HepG2 (cell line): ENCODE data around the gene TMEM63C. TPM values are rescaled to one million over a fixed set of nuclear protein-coding genes. Genes with fewer than 3 reads are reported as not detected.
A peak's percentile ranks its signal among the peaks of the same experiment; 100 is the strongest.

Experiments used
- ATAC-seq: fragments of 200-7000 bp; cut with Tn5 transposase; 3 replicates; pipeline ENCODE4 v1.9.1; 2020; ENCODE audit warnings: mild to moderate bottlenecking, moderate library complexity
- BruUV-seq: library from RNA; stranded (reverse); fragments of 400-500 nt; replicated peaks from 2 replicates; lab custom pipeline; 2021; lab: Mats Ljungman, UMichigan
- CTCF ChIA-PET: fragments of 300-600 bp; formaldehyde crosslinking; extraction: SDS; loops from one replicate; lab custom pipeline; 2021; ENCODE audit warnings: low total read pairs, inconsistent platforms, low intra/inter-chr PET ratio; lab: Yijun Ruan, JAX
- POLR2A ChIA-PET: fragments of 350-600 bp; sonication (Branson Sonifier 250); formaldehyde crosslinking; loops from one replicate; lab custom pipeline; 2020; ENCODE audit warnings: antibody characterized with exemption, inconsistent platforms; lab: Yijun Ruan, JAX
- DNase-seq: peaks from one replicate; pipeline ENCODE4 v3.0.0-alpha.2; 2015; ENCODE audit warnings: low spot score
- FAIRE-seq: peaks from 3 replicates; lab custom pipeline; 2011; peaks lifted over from hg19 to GRCh38; lab: Jason Lieb, UNC
- H2AFZ ChIP-seq: one replicate; pipeline ENCODE4 v1.6.1; 2011; ENCODE audit warnings: low read length, inconsistent platforms
- H3K27ac ChIP-seq: fragments of 300-600 bp; 3 replicates; pipeline ENCODE4 v1.8.0; 2011; ENCODE audit warnings: mixed run types, mild to moderate bottlenecking, mixed read lengths, low read length, inconsistent platforms; ENCODE audit not compliant: insufficient read depth; ENCODE audit errors: extremely low read length
- H3K27me3 ChIP-seq, 2 experiments: fragments of 200-600 bp in 1 of 2; 2 replicates in 1 of 2; 3 replicates in 1 of 2; pipeline versions ENCODE4 v1.6.0 to v1.8.0; 2011; ENCODE audit warnings: low read length in 2 of 2, mild to moderate bottlenecking in 2 of 2, moderate library complexity in 2 of 2, inconsistent platforms in 1 of 2; ENCODE audit not compliant: insufficient read depth in 2 of 2, control insufficient read depth in 1 of 2
- H3K36me3 ChIP-seq, 2 experiments: fragments of 200-600 bp in 1 of 2; replicated peaks in 1 of 2; 2 replicates in 1 of 2; 3 replicates in 1 of 2; pipeline versions ENCODE4 v1.5.1 to v1.8.0; 2011; ENCODE audit warnings: low read length in 2 of 2, inconsistent platforms in 1 of 2; ENCODE audit not compliant: insufficient read depth in 2 of 2, control insufficient read depth in 1 of 2
- H3K4me1 ChIP-seq: 2 replicates; pipeline ENCODE4 v1.5.1; 2012; ENCODE audit warnings: low read length, inconsistent platforms; ENCODE audit not compliant: insufficient read depth
- H3K4me2 ChIP-seq: 2 replicates; pipeline ENCODE4 v1.6.0; 2011; ENCODE audit warnings: low read depth, low read length, inconsistent platforms
- H3K4me3 ChIP-seq, 3 experiments: fragments of 200-600 bp in 1 of 3; sonication (generic), shearing (Covaris generic) in 1 of 3; replicated peaks in 1 of 3; 2 replicates each; pipeline ENCODE4 v1.5.1; 2011 to 2016; ENCODE audit warnings: low read length in 3 of 3, inconsistent platforms in 2 of 3, low read depth in 2 of 3, mild to moderate bottlenecking in 2 of 3, control low read depth in 1 of 3, mixed read lengths in 1 of 3; ENCODE audit not compliant: insufficient read depth in 1 of 3
- H3K79me2 ChIP-seq: one replicate; pipeline ENCODE4 v1.6.1; 2011; ENCODE audit warnings: low read length, inconsistent platforms; ENCODE audit not compliant: insufficient read depth
- H3K9ac ChIP-seq: 2 replicates; pipeline ENCODE4 v1.6.0; 2011; ENCODE audit warnings: mild to moderate bottlenecking, low read depth, low read length, inconsistent platforms; ENCODE audit not compliant: insufficient read depth
- H3K9me3 ChIP-seq: 2 replicates; pipeline ENCODE4 v1.5.1; 2012; ENCODE audit warnings: mild to moderate bottlenecking, low read length
- H4K20me1 ChIP-seq: 2 replicates; pipeline ENCODE4 v1.6.0; 2011; ENCODE audit warnings: inconsistent platforms, mild to moderate bottlenecking, low read length, moderate library complexity; ENCODE audit not compliant: insufficient read depth
- KLF9 ChIP-seq: IDR thresholded peaks from 2 replicates; pipeline ENCODE4 v1.6.1; 2016; ENCODE audit warnings: low read depth
- PHF8 ChIP-seq: sonication (generic); formaldehyde crosslinking; IDR thresholded peaks from 2 replicates; pipeline ENCODE4 v1.5.0; 2020; ENCODE audit warnings: missing genetic modification reagents
- PTBP1 ChIP-seq: fragments of 200-400 bp; formaldehyde crosslinking; IDR thresholded peaks from 2 replicates; pipeline ENCODE4 v1.6.1; 2018; ENCODE audit warnings: low read length, low read depth; ENCODE audit not compliant: poor library complexity, severe bottlenecking
- SKI ChIP-seq: fragments of 450-650 bp; IDR thresholded peaks from one replicate; pipeline ENCODE4 v1.6.1; 2018; ENCODE audit warnings: mild to moderate bottlenecking; ENCODE audit not compliant: partially characterized antibody
- ZNF605 ChIP-seq: sonication (generic); formaldehyde crosslinking; IDR thresholded peaks from 2 replicates; pipeline ENCODE4 v1.8.0; 2022; ENCODE audit warnings: mild to moderate bottlenecking, missing genetic modification reagents
- ZNF768 ChIP-seq: sonication (generic); formaldehyde crosslinking; IDR thresholded peaks from 2 replicates; pipeline ENCODE4 v1.4.0; 2020; ENCODE audit warnings: missing genetic modification reagents
- WGBS: methylation state at CpG from one replicate; pipeline ENCODE4 v1.1.6; 2017; ENCODE audit warnings: low lambda C conversion rate; 5-methylcytosine and 5-hydroxymethylcytosine counted together
- in situ Hi-C: cut with HindIII; loops from 2 replicates; pipeline ENCODE4 v1.10.0; 2017; ENCODE audit warnings: low pct_unique_long_range_greater_than_20kb; ENCODE audit not compliant: extremely low pct_ligation_motif_present
- intact Hi-C: fragments of 100-400 bp; cut with micrococcal nuclease; formaldehyde crosslinking; loops from one replicate; pipeline ENCODE4 v1.10.0; 2022; ENCODE audit not compliant: unreplicated experiment
- polyA plus RNA-seq, 8 experiments: library from polyadenylated mRNA; depleted of rRNA in 3 of 8; stranded (reverse) in 7 of 8; unstranded in 1 of 8; fragments of >200 nt; fragmentation: Illumina TruSeq in 4 of 8; extraction: Trizol in 4 of 8; gene quantifications; 2 replicates each; pipeline versions ENCODE4 v1.2.1 to v1.2.3, GENCODE V29; 2011 to 2016; ENCODE audit warnings: low read depth in 4 of 8, missing spikeins in 1 of 8, mixed read lengths in 1 of 8; ENCODE audit not compliant: insufficient read depth in 1 of 8
- total RNA-seq, 5 experiments: library from RNA; depleted of rRNA; stranded (reverse); fragments of >200 nt; fragmentation: Illumina TruSeq; extraction: Trizol; gene quantifications; 2 replicates each; pipeline ENCODE4 v1.2.3, GENCODE V29; 2016; ENCODE audit warnings: low read depth in 1 of 5
- TF ChIP-seq, protein P1 (sequence below), 2 experiments: sonication (generic) in 1 of 2; formaldehyde crosslinking in 1 of 2; IDR thresholded peaks; 2 replicates each; pipeline versions ENCODE4 v1.5.1 to v1.6.1; 2011 to 2020; ENCODE audit warnings: borderline replicate concordance in 1 of 2, low read depth in 1 of 2, low read length in 1 of 2, mild to moderate bottlenecking in 1 of 2, missing genetic modification reagents in 1 of 2, moderate library complexity in 1 of 2
- TF ChIP-seq, protein P2 (sequence below): sonication (generic); formaldehyde crosslinking; IDR thresholded peaks from 2 replicates; pipeline ENCODE4 v1.4.0; 2020; ENCODE audit warnings: low read depth, mild to moderate bottlenecking, missing genetic modification reagents
- TF ChIP-seq, protein P3 (sequence below): sonication (generic); formaldehyde crosslinking; IDR thresholded peaks from 2 replicates; pipeline ENCODE4 v1.5.1; 2020; ENCODE audit warnings: mild to moderate bottlenecking, moderate library complexity, missing genetic modification reagents
- TF ChIP-seq, protein P4 (sequence below): sonication (generic); formaldehyde crosslinking; IDR thresholded peaks from 2 replicates; pipeline ENCODE4 v1.9.0; 2021; ENCODE audit warnings: missing genetic modification reagents, borderline replicate concordance
- TF ChIP-seq, protein P5 (sequence below): sonication (generic); formaldehyde crosslinking; IDR thresholded peaks from 2 replicates; pipeline ENCODE4 v1.9.0; 2021; ENCODE audit warnings: missing genetic modification reagents, mild to moderate bottlenecking, borderline replicate concordance

The TMEM63C gene
- total and polyA plus RNA-seq, 2 of the 13 experiments (the other 11 are each of a cell fraction or from before 2014, with no cell fraction given): 0.17 to 0.27 TPM

DNA sequence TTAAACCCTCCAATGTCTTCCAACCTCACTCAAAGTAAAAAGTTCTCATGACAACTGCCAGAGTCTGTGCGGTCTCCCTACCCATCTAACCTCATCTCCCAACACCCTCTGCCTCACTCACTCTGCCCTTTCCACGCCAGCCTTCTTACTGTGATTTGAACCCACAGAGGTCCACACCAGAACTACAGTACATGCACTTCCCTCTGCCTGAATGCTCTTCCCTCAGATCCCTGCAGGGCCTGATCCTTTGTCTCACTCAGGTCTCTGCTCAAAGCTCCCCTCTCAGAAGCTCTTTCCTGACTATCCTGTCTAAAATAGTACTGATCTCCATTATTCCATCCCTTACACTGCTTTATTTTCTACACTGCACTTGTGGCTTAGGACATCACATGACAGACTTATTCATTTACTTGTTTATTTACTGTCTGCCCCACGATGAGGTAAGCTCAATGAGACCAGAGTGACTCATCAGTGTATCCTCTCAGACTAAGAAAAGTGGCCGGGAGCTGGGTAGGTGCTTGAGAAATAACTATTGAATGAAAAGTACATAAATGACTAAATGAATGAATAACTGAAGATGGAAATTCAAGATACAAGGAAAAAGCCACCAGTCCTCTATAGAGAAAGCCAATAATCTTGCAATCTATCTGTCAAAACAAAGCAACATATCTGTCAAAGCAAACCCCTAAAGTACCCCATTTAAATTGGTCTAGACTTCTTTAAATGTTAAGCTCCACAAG lies 122.0 kb downstream of the TMEM63C start (continued):
- TF ChIP-seq PTBP1: no peak
- TF ChIP-seq, protein P1, sequence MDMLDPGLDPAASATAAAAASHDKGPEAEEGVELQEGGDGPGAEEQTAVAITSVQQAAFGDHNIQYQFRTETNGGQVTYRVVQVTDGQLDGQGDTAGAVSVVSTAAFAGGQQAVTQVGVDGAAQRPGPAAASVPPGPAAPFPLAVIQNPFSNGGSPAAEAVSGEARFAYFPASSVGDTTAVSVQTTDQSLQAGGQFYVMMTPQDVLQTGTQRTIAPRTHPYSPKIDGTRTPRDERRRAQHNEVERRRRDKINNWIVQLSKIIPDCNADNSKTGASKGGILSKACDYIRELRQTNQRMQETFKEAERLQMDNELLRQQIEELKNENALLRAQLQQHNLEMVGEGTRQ (IDR thresholded peaks at IDR 0.05; ENCODE audit: low read depth, low read length): peak; percentile 29; the same call in 1 of the 2 replicates
- TF ChIP-seq, protein P1 (CRISPR knock-in tag; IDR thresholded peaks at IDR 0.05; ENCODE audit: borderline replicate concordance): peak; percentile 49; the same call in 1 of the 2 replicates
- TF ChIP-seq, protein P2, sequence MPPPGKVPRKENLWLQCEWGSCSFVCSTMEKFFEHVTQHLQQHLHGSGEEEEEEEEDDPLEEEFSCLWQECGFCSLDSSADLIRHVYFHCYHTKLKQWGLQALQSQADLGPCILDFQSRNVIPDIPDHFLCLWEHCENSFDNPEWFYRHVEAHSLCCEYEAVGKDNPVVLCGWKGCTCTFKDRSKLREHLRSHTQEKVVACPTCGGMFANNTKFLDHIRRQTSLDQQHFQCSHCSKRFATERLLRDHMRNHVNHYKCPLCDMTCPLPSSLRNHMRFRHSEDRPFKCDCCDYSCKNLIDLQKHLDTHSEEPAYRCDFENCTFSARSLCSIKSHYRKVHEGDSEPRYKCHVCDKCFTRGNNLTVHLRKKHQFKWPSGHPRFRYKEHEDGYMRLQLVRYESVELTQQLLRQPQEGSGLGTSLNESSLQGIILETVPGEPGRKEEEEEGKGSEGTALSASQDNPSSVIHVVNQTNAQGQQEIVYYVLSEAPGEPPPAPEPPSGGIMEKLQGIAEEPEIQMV: no peak

DNA sequence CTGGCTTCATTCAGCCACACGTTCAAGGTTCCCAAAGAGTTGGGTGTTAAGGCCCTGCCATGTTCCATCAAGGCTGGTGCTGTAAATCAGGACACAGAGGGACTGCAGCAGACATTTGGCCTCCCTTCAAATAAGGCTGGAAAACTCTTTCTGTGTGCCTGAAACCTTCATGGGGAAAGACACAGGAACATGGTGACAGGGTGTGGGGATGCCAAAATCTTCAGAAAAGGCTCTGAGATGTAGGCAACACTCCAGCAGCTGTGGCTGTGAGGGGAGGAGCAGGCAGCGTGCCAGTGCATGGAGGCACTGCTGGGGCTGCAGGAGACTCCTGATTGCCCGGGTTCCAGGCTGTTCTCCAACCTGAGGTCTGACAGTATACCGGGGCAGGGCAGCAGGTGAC lies 124.1 kb downstream of the TMEM63C start:
- Histone ChIP-seq H3K9me3 (no peaks in the 10 kb centered on the region), H2AFZ (no peak overlapping the region), H3K4me2 (no peak overlapping the region), H3K4me1 (peaks cover 56% of the 10 kb centered on the region), H4K20me1 (no peaks in the 10 kb centered on the region), H3K79me2 (no peaks in the 10 kb centered on the region), H3K4me3 (no peak overlapping the region), H3K9ac (no peak overlapping the region), H3K36me3 (peaks cover 11 to 17% of the 10 kb centered on the region in 2 experiments), H3K27ac (no peak overlapping the region), H3K27me3 (no peaks in the 10 kb centered on the region)
- in situ Hi-C loops: loop anchor here (10.0 kb wide), 2 partner anchors 109 to 239 kb away; no protein-coding TSS in a partner anchor
- intact Hi-C loops: no loop called here
- no TSS peak for BruUV-seq
- FAIRE-seq (no peak), ATAC-seq (no peak), DNase-seq (no peak)
- POLR2A ChIA-PET: interaction anchor here (3.9 to 5.3 kb wide), 2 partner anchors 9 to 15 kb away, joined by 37 to 70 read pairs; partner anchors contain the start of genes GSTZ1 and POMT2
- WGBS: 100% methylated on average over 3 of the region's 4 CpGs
- CTCF ChIA-PET: no interaction called here
- TF ChIP-seq PHF8 (CRISPR knock-in tag) (no peak), ZNF768 (CRISPR knock-in tag) (no peak), ZNF605 (CRISPR knock-in tag) (no peak), SKI (no peak), KLF9 (CRISPR knock-in tag) (no peak)
- TF ChIP-seq, protein P3, sequence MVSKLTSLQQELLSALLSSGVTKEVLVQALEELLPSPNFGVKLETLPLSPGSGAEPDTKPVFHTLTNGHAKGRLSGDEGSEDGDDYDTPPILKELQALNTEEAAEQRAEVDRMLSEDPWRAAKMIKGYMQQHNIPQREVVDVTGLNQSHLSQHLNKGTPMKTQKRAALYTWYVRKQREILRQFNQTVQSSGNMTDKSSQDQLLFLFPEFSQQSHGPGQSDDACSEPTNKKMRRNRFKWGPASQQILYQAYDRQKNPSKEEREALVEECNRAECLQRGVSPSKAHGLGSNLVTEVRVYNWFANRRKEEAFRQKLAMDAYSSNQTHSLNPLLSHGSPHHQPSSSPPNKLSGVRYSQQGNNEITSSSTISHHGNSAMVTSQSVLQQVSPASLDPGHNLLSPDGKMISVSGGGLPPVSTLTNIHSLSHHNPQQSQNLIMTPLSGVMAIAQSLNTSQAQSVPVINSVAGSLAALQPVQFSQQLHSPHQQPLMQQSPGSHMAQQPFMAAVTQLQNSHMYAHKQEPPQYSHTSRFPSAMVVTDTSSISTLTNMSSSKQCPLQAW (CRISPR knock-in tag): no peak
- TF ChIP-seq, protein P4, sequence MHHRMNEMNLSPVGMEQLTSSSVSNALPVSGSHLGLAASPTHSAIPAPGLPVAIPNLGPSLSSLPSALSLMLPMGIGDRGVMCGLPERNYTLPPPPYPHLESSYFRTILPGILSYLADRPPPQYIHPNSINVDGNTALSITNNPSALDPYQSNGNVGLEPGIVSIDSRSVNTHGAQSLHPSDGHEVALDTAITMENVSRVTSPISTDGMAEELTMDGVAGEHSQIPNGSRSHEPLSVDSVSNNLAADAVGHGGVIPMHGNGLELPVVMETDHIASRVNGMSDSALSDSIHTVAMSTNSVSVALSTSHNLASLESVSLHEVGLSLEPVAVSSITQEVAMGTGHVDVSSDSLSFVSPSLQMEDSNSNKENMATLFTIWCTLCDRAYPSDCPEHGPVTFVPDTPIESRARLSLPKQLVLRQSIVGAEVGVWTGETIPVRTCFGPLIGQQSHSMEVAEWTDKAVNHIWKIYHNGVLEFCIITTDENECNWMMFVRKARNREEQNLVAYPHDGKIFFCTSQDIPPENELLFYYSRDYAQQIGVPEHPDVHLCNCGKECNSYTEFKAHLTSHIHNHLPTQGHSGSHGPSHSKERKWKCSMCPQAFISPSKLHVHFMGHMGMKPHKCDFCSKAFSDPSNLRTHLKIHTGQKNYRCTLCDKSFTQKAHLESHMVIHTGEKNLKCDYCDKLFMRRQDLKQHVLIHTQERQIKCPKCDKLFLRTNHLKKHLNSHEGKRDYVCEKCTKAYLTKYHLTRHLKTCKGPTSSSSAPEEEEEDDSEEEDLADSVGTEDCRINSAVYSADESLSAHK: no peak
- TF ChIP-seq, protein P5, sequence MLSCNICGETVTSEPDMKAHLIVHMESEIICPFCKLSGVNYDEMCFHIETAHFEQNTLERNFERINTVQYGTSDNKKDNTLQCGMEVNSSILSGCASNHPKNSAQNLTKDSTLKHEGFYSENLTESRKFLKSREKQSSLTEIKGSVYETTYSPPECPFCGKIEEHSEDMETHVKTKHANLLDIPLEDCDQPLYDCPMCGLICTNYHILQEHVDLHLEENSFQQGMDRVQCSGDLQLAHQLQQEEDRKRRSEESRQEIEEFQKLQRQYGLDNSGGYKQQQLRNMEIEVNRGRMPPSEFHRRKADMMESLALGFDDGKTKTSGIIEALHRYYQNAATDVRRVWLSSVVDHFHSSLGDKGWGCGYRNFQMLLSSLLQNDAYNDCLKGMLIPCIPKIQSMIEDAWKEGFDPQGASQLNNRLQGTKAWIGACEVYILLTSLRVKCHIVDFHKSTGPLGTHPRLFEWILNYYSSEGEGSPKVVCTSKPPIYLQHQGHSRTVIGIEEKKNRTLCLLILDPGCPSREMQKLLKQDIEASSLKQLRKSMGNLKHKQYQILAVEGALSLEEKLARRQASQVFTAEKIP (CRISPR knock-in tag): no peak
